ENCODE measurements around the gene SPRR5.

DNA sequence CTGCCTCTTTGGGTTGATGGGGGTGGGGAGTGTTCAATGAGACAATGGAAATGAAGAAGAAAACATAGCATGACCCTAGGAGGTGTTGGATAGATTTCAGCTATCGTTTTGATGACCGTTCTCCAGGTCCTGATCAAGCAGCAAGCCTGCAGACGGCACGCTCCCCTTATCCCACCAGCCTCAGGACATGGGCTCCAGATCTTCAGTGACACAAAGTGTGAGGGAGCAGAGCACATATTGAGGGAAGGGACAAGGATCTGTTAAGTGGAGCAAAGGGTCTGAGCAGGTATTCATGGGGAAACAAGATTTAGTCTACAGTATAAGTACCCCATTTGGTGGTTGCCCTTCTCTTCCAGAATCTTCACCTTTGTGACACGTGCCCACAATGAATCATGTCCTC, 4.7 kb downstream of the SPRR5 start:
- TF ChIP-seq, protein P1, sequence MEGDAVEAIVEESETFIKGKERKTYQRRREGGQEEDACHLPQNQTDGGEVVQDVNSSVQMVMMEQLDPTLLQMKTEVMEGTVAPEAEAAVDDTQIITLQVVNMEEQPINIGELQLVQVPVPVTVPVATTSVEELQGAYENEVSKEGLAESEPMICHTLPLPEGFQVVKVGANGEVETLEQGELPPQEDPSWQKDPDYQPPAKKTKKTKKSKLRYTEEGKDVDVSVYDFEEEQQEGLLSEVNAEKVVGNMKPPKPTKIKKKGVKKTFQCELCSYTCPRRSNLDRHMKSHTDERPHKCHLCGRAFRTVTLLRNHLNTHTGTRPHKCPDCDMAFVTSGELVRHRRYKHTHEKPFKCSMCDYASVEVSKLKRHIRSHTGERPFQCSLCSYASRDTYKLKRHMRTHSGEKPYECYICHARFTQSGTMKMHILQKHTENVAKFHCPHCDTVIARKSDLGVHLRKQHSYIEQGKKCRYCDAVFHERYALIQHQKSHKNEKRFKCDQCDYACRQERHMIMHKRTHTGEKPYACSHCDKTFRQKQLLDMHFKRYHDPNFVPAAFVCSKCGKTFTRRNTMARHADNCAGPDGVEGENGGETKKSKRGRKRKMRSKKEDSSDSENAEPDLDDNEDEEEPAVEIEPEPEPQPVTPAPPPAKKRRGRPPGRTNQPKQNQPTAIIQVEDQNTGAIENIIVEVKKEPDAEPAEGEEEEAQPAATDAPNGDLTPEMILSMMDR (conservative IDR thresholded peaks at IDR 0.05; ENCODE audit: low read depth, low read length), result no peak
- no peak for TF ChIP-seq RAD21 (IDR thresholded peaks at IDR 0.05; ENCODE audit: low read length)
- TF ChIP-seq MAZ (IDR thresholded peaks at IDR 0.05; ENCODE audit: borderline replicate concordance, low read depth, low read length), result no peak
- TF ChIP-seq SMC3 (IDR thresholded peaks at IDR 0.05; ENCODE audit: low read depth, low read length), result no peak
- TF ChIP-seq POLR2A (IDR thresholded peaks at IDR 0.05; ENCODE audit: low read depth, low read length), result no peak

All from IMR-90 (cell line).